PC-9 (cell line): ENCODE data around the gene ARNT2. TPM values are rescaled to one million over a fixed set of nuclear protein-coding genes. Genes with fewer than 3 reads are reported as not detected.

Experiments
- BruUV-seq: library from RNA; stranded (reverse); fragments of 400-500 nt; replicated peaks from 2 replicates; lab custom pipeline; 2021; lab: Mats Ljungman, UMichigan
- CTCF ChIA-PET: fragments of 300-600 bp; sonication (Branson Sonifier 250); formaldehyde crosslinking; loops from one replicate; lab custom pipeline; 2022; ENCODE audit warnings: antibody characterized with exemption; lab: Charles Lee
- POLR2A ChIA-PET: fragments of 300-600 bp; sonication (Branson Sonifier 250); formaldehyde crosslinking; loops from one replicate; lab custom pipeline; 2022; ENCODE audit warnings: antibody characterized with exemption; ENCODE audit not compliant: unreplicated experiment; lab: Charles Lee
- DNase-seq, 2 experiments: peaks; one replicate each; pipeline versions ENCODE4 v3.0.0 to v3.0.0-alpha.2; 2015 to 2022; ENCODE audit warnings: mixed read lengths in 1 of 2
- H2AFZ ChIP-seq: fragments of 200-600 bp; sonication (generic); 2 replicates; pipeline ENCODE4 v1.8.1; 2017; ENCODE audit warnings: antibody characterized with exemption
- H3F3A ChIP-seq: fragments of 200-600 bp; sonication (generic); 2 replicates; pipeline ENCODE4 v1.8.1; 2017; ENCODE audit warnings: antibody characterized with exemption, mild to moderate bottlenecking, low read depth; ENCODE audit not compliant: insufficient read depth
- H3K27ac ChIP-seq: fragments of 200-600 bp; sonication (generic); 2 replicates; pipeline ENCODE4 v1.6.1; 2016; ENCODE audit warnings: mixed run types
- H3K27me3 ChIP-seq: fragments of 200-600 bp; sonication (generic); 2 replicates; pipeline ENCODE4 v1.6.1; 2016; ENCODE audit warnings: low read depth, mixed run types; ENCODE audit not compliant: insufficient read depth
- H3K36me3 ChIP-seq: fragments of 200-600 bp; sonication (generic); 2 replicates; pipeline ENCODE4 v1.6.1; 2016; ENCODE audit warnings: low read depth, mixed run types
- H3K4me1 ChIP-seq: fragments of 200-600 bp; sonication (generic); replicated peaks from 2 replicates; pipeline ENCODE4 v1.6.1; 2016; ENCODE audit warnings: mixed run types; ENCODE audit not compliant: insufficient read depth
- H3K4me2 ChIP-seq: fragments of 200-600 bp; sonication (generic); 2 replicates; pipeline ENCODE4 v1.6.1; 2017; ENCODE audit warnings: mixed run types
- H3K4me3 ChIP-seq: fragments of 200-600 bp; sonication (generic); 2 replicates; pipeline ENCODE4 v1.6.1; 2016; ENCODE audit warnings: mixed run types
- H3K79me2 ChIP-seq: fragments of 200-600 bp; sonication (generic); 2 replicates; pipeline ENCODE4 v1.6.1; 2017; ENCODE audit warnings: low read depth, mixed run types
- H3K9me2 ChIP-seq: fragments of 200-600 bp; sonication (generic); 2 replicates; pipeline ENCODE4 v1.8.1; 2017; ENCODE audit warnings: mild to moderate bottlenecking; ENCODE audit not compliant: insufficient read depth
- H3K9me3 ChIP-seq: fragments of 200-600 bp; sonication (generic); 2 replicates; pipeline ENCODE4 v1.8.1; 2016; ENCODE audit warnings: low read depth; ENCODE audit not compliant: insufficient read depth
- H4K20me1 ChIP-seq: fragments of 200-600 bp; sonication (generic); 2 replicates; pipeline ENCODE4 v1.8.1; 2017; ENCODE audit not compliant: insufficient read depth
- EZH2 ChIP-seq: fragments of 200-600 bp; sonication (generic); IDR thresholded peaks from 2 replicates; pipeline ENCODE4 v1.8.0; 2017; ENCODE audit warnings: antibody characterized with exemption, low read depth
- intact Hi-C: fragments of 100-400 bp; cut with micrococcal nuclease; formaldehyde crosslinking; loops from one replicate; pipeline ENCODE4 v1.10.0; 2022; ENCODE audit not compliant: unreplicated experiment
- total RNA-seq: library from RNA; stranded (reverse); gene quantifications from 2 replicates; pipeline ENCODE4 v1.2.3, GENCODE V29; 2021
- TF ChIP-seq, protein P1 (sequence below): fragments of 200-600 bp; sonication (generic); conservative IDR thresholded peaks from 2 replicates; pipeline ENCODE4 v1.6.1; 2017; ENCODE audit warnings: mixed run types, antibody characterized with exemption, mild to moderate bottlenecking, moderate library complexity

ARNT2 gene
- total RNA-seq, 1 experiment from 2014 or later: 4.3 TPM

DNA sequence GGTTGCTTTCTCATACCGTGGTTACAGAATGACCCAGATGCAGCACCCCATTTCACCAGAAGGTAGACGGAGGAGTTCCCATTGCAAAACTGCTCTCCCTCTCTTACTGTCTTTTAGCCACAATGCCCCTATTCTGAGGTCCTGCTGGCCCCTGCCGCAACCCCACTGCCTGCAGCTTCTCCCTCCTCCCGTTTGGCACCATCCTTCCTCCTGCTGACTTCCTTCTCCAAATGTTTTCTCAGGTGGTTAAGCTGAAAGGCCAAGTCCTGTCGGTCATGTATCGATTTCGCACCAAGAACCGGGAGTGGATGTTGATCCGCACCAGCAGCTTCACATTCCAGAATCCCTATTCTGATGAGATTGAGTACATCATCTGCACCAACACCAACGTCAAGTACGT, 158.7 kb downstream of the ARNT2 start:
- Histone ChIP-seq H3F3A (no peaks in the 10 kb centered on the region), H3K36me3 (no peaks in the 10 kb centered on the region), H3K9me3 (no peaks in the 10 kb centered on the region), H3K4me3 (no peak overlapping the region), H3K27ac (no peak overlapping the region), H2AFZ (no peak overlapping the region), H3K9me2 (no peaks in the 10 kb centered on the region), H3K4me1 (0 out of 2 replicates have a peak, but pooled peaks cover 1% of the 10 kb centered on the region), H3K4me2 (no peak overlapping the region), H3K27me3 (no peaks in the 10 kb centered on the region), H3K79me2 (no peaks in the 10 kb centered on the region), H4K20me1 (no peaks in the 10 kb centered on the region)
- DNase-seq: no peak
- intact Hi-C loops: loop anchor here (10.0 kb wide), 1 partner anchor 702 kb away; no protein-coding TSS in a partner anchor
- BruUV-seq: no TSS peak
- ChIA-PET POLR2A (interaction anchor here (0.7 kb wide), 1 partner anchor 33 kb away, joined by 4 read pairs; no protein-coding TSS in a partner anchor), CTCF (no interaction called here)
- TF ChIP-seq, protein P1, sequence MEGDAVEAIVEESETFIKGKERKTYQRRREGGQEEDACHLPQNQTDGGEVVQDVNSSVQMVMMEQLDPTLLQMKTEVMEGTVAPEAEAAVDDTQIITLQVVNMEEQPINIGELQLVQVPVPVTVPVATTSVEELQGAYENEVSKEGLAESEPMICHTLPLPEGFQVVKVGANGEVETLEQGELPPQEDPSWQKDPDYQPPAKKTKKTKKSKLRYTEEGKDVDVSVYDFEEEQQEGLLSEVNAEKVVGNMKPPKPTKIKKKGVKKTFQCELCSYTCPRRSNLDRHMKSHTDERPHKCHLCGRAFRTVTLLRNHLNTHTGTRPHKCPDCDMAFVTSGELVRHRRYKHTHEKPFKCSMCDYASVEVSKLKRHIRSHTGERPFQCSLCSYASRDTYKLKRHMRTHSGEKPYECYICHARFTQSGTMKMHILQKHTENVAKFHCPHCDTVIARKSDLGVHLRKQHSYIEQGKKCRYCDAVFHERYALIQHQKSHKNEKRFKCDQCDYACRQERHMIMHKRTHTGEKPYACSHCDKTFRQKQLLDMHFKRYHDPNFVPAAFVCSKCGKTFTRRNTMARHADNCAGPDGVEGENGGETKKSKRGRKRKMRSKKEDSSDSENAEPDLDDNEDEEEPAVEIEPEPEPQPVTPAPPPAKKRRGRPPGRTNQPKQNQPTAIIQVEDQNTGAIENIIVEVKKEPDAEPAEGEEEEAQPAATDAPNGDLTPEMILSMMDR: no peak
- no peak for TF ChIP-seq EZH2

DNA sequence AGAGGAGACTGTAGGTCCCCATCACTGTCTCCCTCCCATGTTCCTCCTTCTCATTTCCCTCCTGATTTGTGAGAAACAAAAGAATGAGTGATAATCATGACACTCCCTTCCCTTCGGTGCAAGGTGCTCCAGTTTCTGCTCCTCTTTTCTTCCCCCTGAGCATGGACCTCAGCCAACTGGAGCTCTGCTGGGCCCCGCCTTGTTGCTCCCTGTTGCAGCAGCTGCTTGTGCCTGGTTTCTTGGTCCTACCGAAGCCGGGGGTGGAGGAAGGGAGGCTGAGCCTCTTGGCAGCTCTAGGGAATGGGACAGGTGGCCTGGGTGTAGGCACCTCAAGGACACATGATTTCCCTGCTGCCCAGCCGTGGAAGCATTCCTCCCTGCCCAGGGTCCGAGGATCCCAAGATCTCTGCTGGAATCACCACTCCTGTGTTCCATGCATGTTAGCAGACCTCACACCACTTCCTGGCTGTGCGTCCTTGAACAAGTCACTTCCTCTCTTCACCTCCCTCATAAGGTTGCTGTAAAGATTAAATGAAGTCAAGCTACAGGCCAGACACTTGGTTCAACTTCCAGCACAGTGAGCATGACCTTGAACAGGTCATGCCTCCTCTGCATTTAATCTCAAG, 159.3 kb downstream of the ARNT2 start:
- Histone ChIP-seq H3K27ac (no peak overlapping the region), H3K79me2 (no peaks in the 10 kb centered on the region), H3K36me3 (no peaks in the 10 kb centered on the region), H2AFZ (no peak overlapping the region), H3K4me1 (0 out of 2 replicates have a peak, but pooled peaks cover 4% of the 10 kb centered on the region), H3K4me3 (no peak overlapping the region), H3F3A (no peaks in the 10 kb centered on the region), H3K27me3 (no peaks in the 10 kb centered on the region), H3K9me3 (no peaks in the 10 kb centered on the region), H3K9me2 (no peaks in the 10 kb centered on the region), H3K4me2 (no peak overlapping the region), H4K20me1 (no peaks in the 10 kb centered on the region)
- TF ChIP-seq, protein P1: no peak
- no peak for TF ChIP-seq EZH2
- ChIA-PET POLR2A (no interaction called here), CTCF (no interaction called here)
- DNase-seq: no peak
- intact Hi-C loops: loop anchor here (10.0 kb wide), 1 partner anchor 701 kb away; no protein-coding TSS in a partner anchor
- BruUV-seq: no TSS peak

DNA sequence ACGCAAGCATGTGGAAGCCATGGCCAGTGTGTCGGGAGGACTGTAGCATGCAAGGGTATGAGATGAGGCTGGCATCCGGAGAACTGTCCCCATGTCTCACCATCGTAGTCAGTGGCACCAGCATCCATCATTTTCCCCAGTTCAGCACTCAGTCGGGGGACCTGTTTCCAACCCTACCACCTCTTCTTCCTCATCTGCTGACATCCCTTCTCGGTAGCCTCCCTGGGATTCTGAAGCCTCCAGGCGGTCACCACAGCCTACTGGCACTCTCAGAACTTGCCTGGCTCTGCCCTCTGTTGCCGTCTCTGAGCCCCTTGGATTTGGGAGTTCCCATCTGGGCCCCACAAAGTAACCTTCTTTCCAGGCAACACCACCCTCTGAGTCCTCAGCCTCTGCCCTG, 159.9 kb downstream of the ARNT2 start:
- H3K27me3 ChIP-seq: no peaks in the 10 kb centered on the region
- intact Hi-C loops: loop anchor here (10.0 kb wide), 1 partner anchor 701 kb away; no protein-coding TSS in a partner anchor
- H4K20me1 ChIP-seq: no peaks in the 10 kb centered on the region
- no peaks in the 10 kb centered on the region for H3K9me3 ChIP-seq
- CTCF ChIA-PET: no interaction called here
- POLR2A ChIA-PET: no interaction called here
- no peak for DNase-seq
- H2AFZ ChIP-seq: no peak overlapping the region
- no peaks in the 10 kb centered on the region for H3K36me3 ChIP-seq
- H3K79me2 ChIP-seq: no peaks in the 10 kb centered on the region
- TF ChIP-seq, protein P1: no peak
- TF ChIP-seq EZH2: no peak
- no peak overlapping the region for H3K4me2 ChIP-seq
- H3K9me2 ChIP-seq: no peaks in the 10 kb centered on the region
- no TSS peak for BruUV-seq
- H3K4me1 ChIP-seq: 0 out of 2 replicates have a peak, but pooled peaks cover 4% of the 10 kb centered on the region
- no peak overlapping the region for H3K27ac ChIP-seq
- H3F3A ChIP-seq: no peaks in the 10 kb centered on the region
- no peak overlapping the region for H3K4me3 ChIP-seq
